Chondrocyte (in vitro differentiated cells): ENCODE results near the gene C1QTNF4. TPM values are rescaled to one million over a fixed set of nuclear protein-coding genes. Genes with fewer than 3 reads are reported as not detected.

Experiments
- DNase-seq: peaks from one replicate; pipeline ENCODE4 v3.0.0; 2021; ENCODE audit warnings: mixed read lengths, low spot score
- H3K27ac Mint-ChIP-seq: one replicate; pipeline ENCODE4 v1.8.0; 2021; ENCODE audit warnings: mild to moderate bottlenecking, moderate library complexity, mixed read lengths; ENCODE audit not compliant: unreplicated experiment
- H3K27me3 Mint-ChIP-seq: 2 replicates; pipeline ENCODE4 v1.8.0; 2021; ENCODE audit warnings: low read depth, mixed read lengths
- H3K36me3 Mint-ChIP-seq: 2 replicates; pipeline ENCODE4 v1.8.0; 2021; ENCODE audit warnings: low read depth, mixed read lengths
- H3K4me1 Mint-ChIP-seq: 2 replicates; pipeline ENCODE4 v1.8.0; 2021; ENCODE audit warnings: low read depth, mild to moderate bottlenecking, mixed read lengths
- H3K4me3 Mint-ChIP-seq: one replicate; pipeline ENCODE4 v1.8.0; 2021; ENCODE audit warnings: mild to moderate bottlenecking, moderate library complexity, mixed read lengths; ENCODE audit not compliant: unreplicated experiment
- H3K9me3 Mint-ChIP-seq: 2 replicates; pipeline ENCODE4 v1.8.0; 2021; ENCODE audit warnings: low read depth, mixed read lengths
- total RNA-seq: library from RNA; stranded (reverse); gene quantifications from 3 replicates; pipeline ENCODE4 v1.2.1, GENCODE V29; 2021
- TF ChIP-seq, protein P1 (sequence below): fragments of 200-600 bp; sonication (generic); IDR thresholded peaks from 2 replicates; pipeline ENCODE4 v1.5.0; 2021; ENCODE audit warnings: antibody characterized with exemption, mild to moderate bottlenecking, moderate library complexity

Gene C1QTNF4
- total RNA-seq, 1 donor from 2014 or later = 0.40 TPM

DNA sequence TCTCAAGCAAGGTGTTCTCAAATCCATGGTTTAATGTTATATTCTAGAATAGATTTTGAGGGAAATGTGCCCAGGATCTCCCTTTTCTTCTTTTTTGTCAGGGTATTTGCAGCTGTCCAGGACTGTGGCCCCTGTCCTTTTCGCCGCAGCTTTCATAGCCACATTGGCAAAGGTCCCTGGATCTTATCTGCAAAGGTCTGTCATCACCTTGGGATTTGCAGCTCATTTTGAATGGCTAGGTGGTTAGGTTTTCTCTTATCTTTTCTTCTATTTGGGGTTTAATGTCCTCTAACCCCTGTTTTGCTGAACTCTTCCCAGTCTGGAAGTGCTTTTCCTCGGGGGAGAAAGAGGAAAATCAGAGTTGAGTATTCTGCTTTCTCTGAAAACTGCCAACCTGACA lies 11.7 kb upstream of the C1QTNF4 start:
- Mint-ChIP-seq H3K27me3 (no peaks in the 10 kb centered on the region), H3K36me3 (peaks cover 5% of the 10 kb centered on the region), H3K4me1 (peaks cover 25% of the 10 kb centered on the region), H3K27ac (no peak overlapping the region), H3K9me3 (no peaks in the 10 kb centered on the region), H3K4me3 (no peak overlapping the region)
- no peak for DNase-seq
- TF ChIP-seq, protein P1, sequence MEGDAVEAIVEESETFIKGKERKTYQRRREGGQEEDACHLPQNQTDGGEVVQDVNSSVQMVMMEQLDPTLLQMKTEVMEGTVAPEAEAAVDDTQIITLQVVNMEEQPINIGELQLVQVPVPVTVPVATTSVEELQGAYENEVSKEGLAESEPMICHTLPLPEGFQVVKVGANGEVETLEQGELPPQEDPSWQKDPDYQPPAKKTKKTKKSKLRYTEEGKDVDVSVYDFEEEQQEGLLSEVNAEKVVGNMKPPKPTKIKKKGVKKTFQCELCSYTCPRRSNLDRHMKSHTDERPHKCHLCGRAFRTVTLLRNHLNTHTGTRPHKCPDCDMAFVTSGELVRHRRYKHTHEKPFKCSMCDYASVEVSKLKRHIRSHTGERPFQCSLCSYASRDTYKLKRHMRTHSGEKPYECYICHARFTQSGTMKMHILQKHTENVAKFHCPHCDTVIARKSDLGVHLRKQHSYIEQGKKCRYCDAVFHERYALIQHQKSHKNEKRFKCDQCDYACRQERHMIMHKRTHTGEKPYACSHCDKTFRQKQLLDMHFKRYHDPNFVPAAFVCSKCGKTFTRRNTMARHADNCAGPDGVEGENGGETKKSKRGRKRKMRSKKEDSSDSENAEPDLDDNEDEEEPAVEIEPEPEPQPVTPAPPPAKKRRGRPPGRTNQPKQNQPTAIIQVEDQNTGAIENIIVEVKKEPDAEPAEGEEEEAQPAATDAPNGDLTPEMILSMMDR = no peak

DNA sequence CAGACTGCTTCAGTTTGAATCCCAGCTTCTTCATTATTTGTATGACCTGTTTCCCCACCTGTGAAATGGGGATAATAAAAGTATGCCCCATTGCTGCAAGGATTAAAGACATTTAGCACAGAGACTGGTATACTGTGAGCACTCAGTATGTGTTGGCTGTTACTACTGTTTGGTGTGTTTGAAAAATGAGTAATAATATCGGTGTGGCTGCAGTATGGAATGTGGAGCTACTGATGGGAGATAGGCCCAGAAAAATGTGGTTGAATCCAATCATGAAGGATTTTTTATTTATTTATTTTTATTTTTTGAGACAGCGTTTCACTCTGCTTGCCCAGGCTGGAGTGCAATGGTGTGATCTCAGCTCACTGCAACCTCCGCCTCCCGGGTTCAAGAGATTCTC lies 9.1 kb upstream of the C1QTNF4 start:
- no peak overlapping the region for H3K4me3 Mint-ChIP-seq
- H3K27ac Mint-ChIP-seq = no peak overlapping the region
- TF ChIP-seq, protein P1 = no peak
- no peak for DNase-seq
- no peaks in the 10 kb centered on the region for H3K9me3 Mint-ChIP-seq
- no peaks in the 10 kb centered on the region for H3K27me3 Mint-ChIP-seq
- no peaks in the 10 kb centered on the region for H3K36me3 Mint-ChIP-seq
- peaks cover 22% of the 10 kb centered on the region for H3K4me1 Mint-ChIP-seq

DNA sequence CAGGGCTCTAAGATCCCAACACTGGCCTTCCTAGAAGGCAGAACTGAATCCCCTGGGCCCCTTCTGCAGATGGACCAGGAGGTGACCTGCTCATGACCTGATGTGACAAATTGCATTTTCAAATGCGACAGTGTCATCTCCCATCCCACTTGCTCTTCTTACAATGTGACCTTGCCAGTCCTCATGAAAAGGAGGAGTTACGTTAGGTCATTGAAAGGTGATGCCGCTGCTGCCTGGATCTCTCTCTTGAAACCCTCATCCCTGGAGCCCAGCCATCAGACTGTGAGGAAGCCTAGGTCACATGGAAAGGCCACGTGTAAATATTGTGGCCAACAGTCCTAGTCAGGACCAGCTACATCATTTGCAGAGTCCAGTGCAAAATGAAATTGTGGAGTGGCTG lies 5.7 kb upstream of the C1QTNF4 start:
- Mint-ChIP-seq H3K36me3 (peaks cover 2% of the 10 kb centered on the region), H3K27me3 (peaks cover 9% of the 10 kb centered on the region), H3K4me3 (no peak overlapping the region), H3K9me3 (no peaks in the 10 kb centered on the region), H3K4me1 (no peaks in the 10 kb centered on the region), H3K27ac (no peak overlapping the region)
- DNase-seq = no peak
- TF ChIP-seq, protein P1 = no peak

DNA sequence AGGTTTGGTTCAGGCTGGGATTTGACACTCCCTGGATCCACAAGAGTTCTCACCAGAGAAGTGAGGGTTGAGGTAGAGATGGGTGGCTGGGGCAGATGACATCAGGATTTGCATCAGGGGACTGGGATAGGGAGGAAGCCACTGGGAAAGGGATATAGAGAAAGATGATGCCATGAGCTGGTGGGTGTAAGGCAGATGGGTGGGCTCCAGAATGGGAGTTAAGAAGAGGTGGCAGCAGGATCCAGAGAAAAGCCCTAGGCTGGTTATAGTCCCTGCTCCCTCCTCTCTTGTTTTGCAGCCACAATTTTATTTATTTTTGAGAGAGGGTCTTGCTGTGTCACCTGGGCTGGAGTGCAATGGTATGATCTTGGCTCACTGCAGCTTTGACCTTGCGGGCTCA lies 1.8 kb upstream of the C1QTNF4 start:
- Mint-ChIP-seq H3K36me3 (peaks cover 2% of the 10 kb centered on the region), H3K9me3 (no peaks in the 10 kb centered on the region), H3K4me3 (no peak overlapping the region), H3K27me3 (peaks cover 35% of the 10 kb centered on the region), H3K27ac (no peak overlapping the region), H3K4me1 (peaks cover 8% of the 10 kb centered on the region)
- TF ChIP-seq, protein P1 = no peak
- DNase-seq = no peak

DNA sequence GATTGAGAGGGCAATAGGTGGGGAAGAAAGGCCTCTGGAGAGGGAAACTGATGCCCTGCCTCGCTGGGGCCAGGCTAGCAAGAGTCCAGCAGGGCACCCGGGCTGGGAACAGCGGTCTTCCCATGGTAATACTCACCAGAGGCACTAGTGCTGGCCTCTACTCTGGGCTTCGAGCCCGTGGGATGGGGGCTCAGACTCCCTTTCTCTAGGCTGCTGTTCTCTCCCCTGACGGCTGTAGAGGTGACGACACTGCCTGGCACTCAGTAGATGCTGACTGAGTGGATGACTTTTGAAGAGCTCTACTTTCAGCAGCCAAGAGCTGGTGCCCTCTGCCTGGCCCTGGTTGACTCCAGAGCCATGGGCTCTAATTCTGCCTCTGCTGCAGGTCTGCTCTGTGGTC lies 818 bp upstream of the C1QTNF4 start:
- Mint-ChIP-seq H3K9me3 (no peaks in the 10 kb centered on the region), H3K4me3 (no peak overlapping the region), H3K36me3 (peaks cover 2% of the 10 kb centered on the region), H3K27me3 (peaks cover 35% of the 10 kb centered on the region), H3K4me1 (peaks cover 8% of the 10 kb centered on the region), H3K27ac (no peak overlapping the region)
- TF ChIP-seq, protein P1 = no peak
- no peak for DNase-seq
